Measurements from ENCODE around the gene PRC1. TPM values are rescaled to one million over a fixed set of nuclear protein-coding genes. Genes with fewer than 3 reads are reported as not detected.

Gene PRC1
- total RNA-seq, 3 donors from 2014 or later, result 10.9 to 41.0 (median 12.3) TPM

DNA sequence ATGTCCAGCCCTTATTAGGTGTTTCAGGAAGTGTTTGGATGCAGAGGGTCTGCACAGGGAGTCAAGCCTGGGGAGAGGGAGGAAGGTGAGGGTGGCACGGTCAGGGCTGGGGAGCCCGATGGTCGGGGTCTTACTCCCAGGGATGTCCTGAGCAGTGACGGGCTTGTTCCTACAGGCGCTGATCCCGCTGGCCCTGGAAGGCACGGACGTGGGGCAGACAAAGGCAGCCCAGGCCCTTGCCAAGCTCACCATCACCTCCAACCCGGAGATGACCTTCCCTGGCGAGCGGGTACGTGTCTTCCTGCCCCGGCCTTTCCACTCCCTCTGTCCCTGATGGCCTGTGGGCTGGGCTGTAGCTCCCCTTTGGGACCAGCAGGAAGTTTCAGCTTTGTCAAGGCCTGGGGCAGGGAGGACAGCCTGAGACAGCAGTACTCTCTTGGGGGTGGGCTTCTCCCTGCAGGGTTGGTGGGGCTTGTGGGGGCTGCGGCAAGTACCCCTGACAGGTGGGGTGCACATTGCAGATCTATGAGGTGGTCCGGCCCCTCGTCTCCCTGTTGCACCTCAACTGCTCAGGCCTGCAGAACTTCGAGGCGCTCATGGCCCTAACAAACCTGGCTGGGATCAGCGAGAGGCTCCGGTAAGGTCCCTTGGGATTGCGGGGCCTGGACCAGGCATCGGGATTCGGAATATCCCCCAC, 44.2 kb downstream of the PRC1 start:
- Histone ChIP-seq H3K36me3 (ENCODE audit: low read depth) (no peaks in the 10 kb centered on the region), H3K4me3 (no peak overlapping the region), H3K9me3 (no peaks in the 10 kb centered on the region), H3K4me1 (ENCODE audit: low read depth) (peaks cover 3% of the 10 kb centered on the region)
- TF ChIP-seq, protein P1, sequence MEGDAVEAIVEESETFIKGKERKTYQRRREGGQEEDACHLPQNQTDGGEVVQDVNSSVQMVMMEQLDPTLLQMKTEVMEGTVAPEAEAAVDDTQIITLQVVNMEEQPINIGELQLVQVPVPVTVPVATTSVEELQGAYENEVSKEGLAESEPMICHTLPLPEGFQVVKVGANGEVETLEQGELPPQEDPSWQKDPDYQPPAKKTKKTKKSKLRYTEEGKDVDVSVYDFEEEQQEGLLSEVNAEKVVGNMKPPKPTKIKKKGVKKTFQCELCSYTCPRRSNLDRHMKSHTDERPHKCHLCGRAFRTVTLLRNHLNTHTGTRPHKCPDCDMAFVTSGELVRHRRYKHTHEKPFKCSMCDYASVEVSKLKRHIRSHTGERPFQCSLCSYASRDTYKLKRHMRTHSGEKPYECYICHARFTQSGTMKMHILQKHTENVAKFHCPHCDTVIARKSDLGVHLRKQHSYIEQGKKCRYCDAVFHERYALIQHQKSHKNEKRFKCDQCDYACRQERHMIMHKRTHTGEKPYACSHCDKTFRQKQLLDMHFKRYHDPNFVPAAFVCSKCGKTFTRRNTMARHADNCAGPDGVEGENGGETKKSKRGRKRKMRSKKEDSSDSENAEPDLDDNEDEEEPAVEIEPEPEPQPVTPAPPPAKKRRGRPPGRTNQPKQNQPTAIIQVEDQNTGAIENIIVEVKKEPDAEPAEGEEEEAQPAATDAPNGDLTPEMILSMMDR (IDR thresholded peaks at IDR 0.05), result no peak
- DNase-seq, result no peak
- no peak for ATAC-seq
- intact Hi-C loops (cut with DNase I, micrococcal nuclease), result loop anchor here in 1 of 2 donors (10.0 kb wide), 1 partner anchor 315 kb away; no protein-coding TSS in a partner anchor

DNA sequence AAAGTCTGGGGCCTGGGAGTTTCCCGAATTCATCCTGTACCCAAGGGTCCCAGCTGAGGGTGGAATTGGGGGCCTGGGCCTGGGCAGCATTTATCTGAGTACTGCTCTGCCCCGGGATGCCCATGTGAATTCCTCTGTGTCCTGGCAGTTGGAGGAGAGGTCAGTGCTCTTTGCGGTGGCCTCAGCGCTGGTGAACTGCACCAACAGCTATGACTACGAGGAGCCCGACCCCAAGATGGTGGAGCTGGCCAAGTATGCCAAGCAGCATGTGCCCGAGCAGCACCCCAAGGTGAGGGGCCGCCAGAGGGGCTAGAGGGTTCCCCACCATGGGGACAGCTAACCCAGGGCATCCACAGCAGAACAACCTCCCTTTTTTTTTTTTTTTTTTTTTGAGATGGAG, 45.8 kb downstream of the PRC1 start:
- no peaks in the 10 kb centered on the region for H3K9me3 ChIP-seq
- H3K36me3 ChIP-seq (ENCODE audit: low read depth), result no peaks in the 10 kb centered on the region
- TF ChIP-seq, protein P1 (IDR thresholded peaks at IDR 0.05), result no peak
- DNase-seq, result no peak
- peaks cover 3% of the 10 kb centered on the region for H3K4me1 ChIP-seq (ENCODE audit: low read depth)
- no peak overlapping the region for H3K4me3 ChIP-seq
- no peak for ATAC-seq
- intact Hi-C loops (cut with DNase I, micrococcal nuclease), result no loop called here

DNA sequence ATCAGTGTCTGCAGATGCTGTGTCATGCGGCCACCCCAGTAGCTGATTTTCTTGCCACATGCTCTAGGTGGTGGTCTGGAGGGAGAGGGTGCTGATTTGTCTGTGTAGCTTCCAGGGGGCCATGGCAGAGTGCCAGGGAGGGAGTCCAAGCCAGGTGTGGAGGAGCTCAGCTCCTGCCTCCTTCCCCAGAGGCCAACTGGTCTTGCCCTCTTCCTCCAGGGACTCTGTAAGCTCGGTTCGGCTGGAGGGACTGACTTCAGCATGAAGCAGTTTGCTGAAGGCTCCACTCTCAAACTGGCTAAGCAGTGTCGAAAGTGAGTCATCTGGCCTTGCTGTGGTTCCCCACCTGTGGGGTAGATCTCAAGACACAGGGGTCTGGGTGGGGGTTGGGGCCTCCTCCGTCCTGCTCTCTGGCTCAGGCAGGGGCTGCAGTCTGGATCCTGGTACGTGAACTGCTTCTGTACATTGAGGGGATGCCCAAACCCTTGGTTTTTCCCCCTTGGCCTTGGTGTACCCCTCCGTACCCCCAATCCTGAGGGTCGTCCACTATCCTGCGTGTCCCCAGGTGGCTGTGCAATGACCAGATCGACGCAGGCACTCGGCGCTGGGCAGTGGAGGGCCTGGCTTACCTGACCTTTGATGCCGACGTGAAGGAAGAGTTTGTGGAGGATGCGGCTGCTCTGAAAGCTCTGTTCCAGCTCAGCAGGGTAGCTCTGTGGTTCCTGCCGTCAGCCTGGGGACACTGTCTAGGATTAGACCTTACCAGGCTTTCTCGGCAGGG, 46.6 kb downstream of the PRC1 start:
- Histone ChIP-seq H3K4me3 (no peak overlapping the region), H3K9me3 (no peaks in the 10 kb centered on the region), H3K4me1 (ENCODE audit: low read depth) (peaks cover 3% of the 10 kb centered on the region), H3K36me3 (ENCODE audit: low read depth) (no peaks in the 10 kb centered on the region)
- intact Hi-C loops (cut with DNase I, micrococcal nuclease), result no loop called here
- no peak for ATAC-seq
- TF ChIP-seq, protein P1 (IDR thresholded peaks at IDR 0.05), result no peak
- DNase-seq, result no peak

DNA sequence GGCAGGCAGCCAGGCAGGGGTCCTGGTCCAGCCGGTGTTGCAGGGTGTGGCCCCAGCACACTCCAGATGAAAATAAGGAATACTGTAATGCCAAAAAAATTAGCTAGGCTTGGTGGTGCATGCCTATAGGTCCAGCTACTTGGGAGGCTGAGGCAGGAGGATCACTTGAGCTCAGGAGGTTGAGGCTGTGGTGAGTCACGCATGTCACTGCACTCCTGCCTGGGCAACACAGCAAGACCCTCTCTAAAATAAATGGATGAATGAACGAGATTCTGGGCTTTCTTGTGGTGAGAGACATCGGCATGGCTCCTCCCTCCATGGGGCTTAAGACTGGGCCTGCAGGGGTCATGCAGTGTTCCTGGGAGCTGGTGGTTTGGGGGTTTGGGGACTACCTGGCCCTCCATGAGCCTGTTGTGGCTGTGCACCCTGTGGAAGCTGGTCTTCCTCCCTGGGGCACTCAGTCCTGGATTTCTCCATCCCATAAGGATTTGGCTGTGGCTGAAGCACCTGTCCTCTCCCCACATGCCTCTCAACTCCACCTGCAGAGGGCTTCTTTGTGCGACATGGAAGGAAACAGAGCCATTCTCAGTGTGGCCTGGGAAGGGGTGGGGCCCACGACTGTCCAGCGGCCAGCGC, 47.3 kb downstream of the PRC1 start:
- intact Hi-C loops (cut with DNase I, micrococcal nuclease), result no loop called here
- Histone ChIP-seq H3K9me3 (no peaks in the 10 kb centered on the region), H3K4me1 (ENCODE audit: low read depth) (peaks cover 3% of the 10 kb centered on the region), H3K36me3 (ENCODE audit: low read depth) (no peaks in the 10 kb centered on the region), H3K4me3 (no peak overlapping the region)
- DNase-seq (no peak), ATAC-seq (no peak)
- TF ChIP-seq, protein P1 (IDR thresholded peaks at IDR 0.05), result no peak

DNA sequence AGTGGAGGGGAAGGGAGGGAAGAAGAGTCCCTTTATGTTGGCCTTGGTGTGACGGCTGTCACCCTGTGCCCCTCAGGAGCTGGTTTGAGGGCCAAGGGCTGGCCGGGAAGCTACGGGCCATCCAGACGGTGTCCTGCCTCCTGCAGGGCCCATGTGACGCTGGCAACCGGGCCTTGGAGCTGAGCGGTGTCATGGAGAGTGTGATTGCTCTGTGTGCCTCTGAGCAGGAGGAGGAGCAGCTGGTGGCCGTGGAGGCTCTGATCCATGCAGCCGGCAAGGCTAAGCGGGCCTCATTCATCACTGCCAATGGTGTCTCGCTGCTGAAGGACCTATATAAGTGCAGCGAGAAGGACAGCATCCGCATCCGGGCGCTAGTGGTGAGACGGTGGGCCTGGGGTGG, 47.8 kb downstream of the PRC1 start:
- Histone ChIP-seq H3K9me3 (no peaks in the 10 kb centered on the region), H3K4me1 (ENCODE audit: low read depth) (peaks cover 3% of the 10 kb centered on the region), H3K36me3 (ENCODE audit: low read depth) (no peaks in the 10 kb centered on the region), H3K4me3 (no peak overlapping the region)
- intact Hi-C loops (cut with DNase I, micrococcal nuclease), result no loop called here
- TF ChIP-seq, protein P1 (IDR thresholded peaks at IDR 0.05), result no peak
- DNase-seq, result no peak
- no peak for ATAC-seq
